CD4-positive, CD25-positive, alpha-beta regulatory T cell (primary cell): Measurements from ENCODE around the gene GALNT2. TPM values are rescaled to one million over a fixed set of nuclear protein-coding genes. Genes with fewer than 3 reads are reported as not detected.

Experiments
- ATAC-seq, 2 donors: fragments of 150-1000 bp; cut with Tn5 transposase; one replicate each; pipeline ENCODE4 v1.10.0; 2021; ENCODE audit warnings: low read depth in 2 of 2, moderate number of reproducible peaks in 2 of 2, moderate library complexity in 1 of 2
- DNase-seq, 3 donors: peaks; one replicate each; pipeline versions ENCODE4 v3.0.0 to v3.0.0-alpha.2; 2012 to 2022; ENCODE audit warnings: mixed read lengths in 1 of 3
- H3K27ac ChIP-seq: one replicate; pipeline ENCODE4 v1.7.0; 2013; ENCODE audit warnings: mild to moderate bottlenecking, low read length; ENCODE audit not compliant: insufficient read depth, poor library complexity, severe bottlenecking
- H3K27me3 ChIP-seq: one replicate; pipeline ENCODE4 v1.7.0; 2013; ENCODE audit warnings: low read length; ENCODE audit not compliant: control insufficient read depth, insufficient read depth
- H3K36me3 ChIP-seq: one replicate; pipeline ENCODE4 v1.7.0; 2013; ENCODE audit warnings: mild to moderate bottlenecking, low read length, moderate library complexity; ENCODE audit not compliant: control insufficient read depth, insufficient read depth
- H3K4me1 ChIP-seq: 2 replicates; pipeline ENCODE4 v1.7.0; 2013; ENCODE audit warnings: mild to moderate bottlenecking, low read length; ENCODE audit not compliant: insufficient read depth, control insufficient read depth, poor library complexity, severe bottlenecking
- H3K4me3 ChIP-seq: one replicate; pipeline ENCODE4 v1.7.0; 2013; ENCODE audit warnings: low read depth, mild to moderate bottlenecking, low read length, moderate library complexity
- H3K9me3 ChIP-seq, 2 experiments: 1 replicate in 1 of 2; 2 replicates in 1 of 2; pipeline ENCODE4 v1.7.0; 2013; ENCODE audit warnings: low read length in 2 of 2, mild to moderate bottlenecking in 1 of 2, moderate library complexity in 1 of 2; ENCODE audit not compliant: control insufficient read depth in 2 of 2
- H3K27ac Mint-ChIP-seq, 3 donors: one replicate each; pipeline ENCODE4 v1.8.0; 2020 to 2022; ENCODE audit warnings: mild to moderate bottlenecking in 3 of 3, mixed read lengths in 3 of 3, moderate library complexity in 2 of 3
- H3K27me3 Mint-ChIP-seq: one replicate; pipeline ENCODE4 v1.8.0; 2022; ENCODE audit warnings: mild to moderate bottlenecking, mixed read lengths
- H3K36me3 Mint-ChIP-seq: one replicate; pipeline ENCODE4 v1.8.0; 2020; ENCODE audit warnings: mixed read lengths
- H3K4me1 Mint-ChIP-seq, 4 donors: one replicate each; pipeline ENCODE4 v1.8.0; 2020 to 2022; ENCODE audit warnings: mixed read lengths in 4 of 4, mild to moderate bottlenecking in 1 of 4
- H3K4me3 Mint-ChIP-seq, 4 donors: one replicate each; pipeline ENCODE4 v1.8.0; 2020 to 2022; ENCODE audit warnings: mild to moderate bottlenecking in 4 of 4, mixed read lengths in 4 of 4, moderate library complexity in 3 of 4
- H3K9me3 Mint-ChIP-seq, 7 donors: one replicate each; pipeline ENCODE4 v1.8.0; 2020 to 2022; ENCODE audit warnings: mixed read lengths in 7 of 7, mild to moderate bottlenecking in 3 of 7, moderate library complexity in 2 of 7
- polyA plus RNA-seq, 4 donors: library from polyadenylated mRNA; unstranded; fragments of 300-500 nt; fragmentation: Illumina TruSeq; gene quantifications; one replicate each; pipeline ENCODE4 v1.2.3, GENCODE V29; 2021
- total RNA-seq: library from RNA; stranded (reverse); gene quantifications from one replicate; pipeline ENCODE4 v1.2.3, GENCODE V29; 2022

Gene GALNT2
- total and polyA plus RNA-seq, 5 donors from 2014 or later = 10.9 to 15.8 (median 13.1) TPM

- Histone ChIP-seq H3K36me3 (peaks cover 4% of the 10 kb centered on the region), H3K4me1 (peaks cover 9% of the 10 kb centered on the region), H3K9me3 (no peaks in the 10 kb centered on the region), H3K27ac (no peak overlapping the region), H3K4me3 (no peak overlapping the region), H3K27me3 (no peaks in the 10 kb centered on the region)
- no peak for DNase-seq
- no peak overlapping the region for H3K27ac Mint-ChIP-seq
- H3K27me3 Mint-ChIP-seq = no peaks in the 10 kb centered on the region
- no peaks in the 10 kb centered on the region for H3K9me3 Mint-ChIP-seq
- H3K4me1 Mint-ChIP-seq = peaks cover 17 to 57% (median 28%) of the 10 kb centered on the region in 4 donors
- peaks cover 22% of the 10 kb centered on the region for H3K36me3 Mint-ChIP-seq
- ATAC-seq = no peak
- H3K4me3 Mint-ChIP-seq = no peak overlapping the region
Measured at GRCh38 chr1:230110971-230111370, 43.9 kb downstream of the GALNT2 start.

DNA sequence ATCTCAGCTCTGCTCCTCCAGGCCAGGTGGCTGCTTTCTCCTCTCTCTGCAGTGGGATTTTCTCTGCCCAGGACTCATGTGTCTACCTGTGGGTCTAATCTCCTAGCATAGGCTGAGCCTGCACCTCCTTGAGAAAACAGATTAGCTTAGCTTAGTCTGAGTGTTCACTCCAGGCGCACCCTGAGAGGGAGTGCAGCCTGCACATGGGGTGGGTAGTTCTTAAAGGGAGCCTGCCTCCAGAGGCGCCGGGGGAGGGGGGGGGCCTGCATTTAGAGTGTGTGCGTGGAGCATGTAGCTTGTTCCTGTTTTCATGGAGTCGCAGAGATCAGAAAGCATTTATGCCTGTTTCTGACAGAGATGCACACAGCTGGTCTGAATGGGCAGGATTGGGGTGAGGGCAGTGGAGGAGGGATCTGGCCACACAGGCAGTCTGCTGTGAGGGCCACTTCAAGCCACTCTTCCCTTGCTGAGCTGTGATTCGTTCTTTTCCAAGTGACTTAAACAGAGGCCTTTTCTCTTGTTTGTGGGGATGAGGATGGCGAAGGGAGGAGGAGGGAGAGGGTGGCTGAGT is 45.2 kb downstream of the GALNT2 start:
- Histone ChIP-seq H3K4me1 (peaks cover 9% of the 10 kb centered on the region), H3K27ac (no peak overlapping the region), H3K9me3 (no peaks in the 10 kb centered on the region), H3K27me3 (no peaks in the 10 kb centered on the region), H3K4me3 (no peak overlapping the region), H3K36me3 (peaks cover 4% of the 10 kb centered on the region)
- ATAC-seq (no peak), DNase-seq (no peak)
- Mint-ChIP-seq H3K27me3 (no peaks in the 10 kb centered on the region), H3K4me3 (no peak overlapping the region), H3K4me1 (peaks cover 17 to 48% (median 26%) of the 10 kb centered on the region in 4 donors), H3K36me3 (peaks cover 25% of the 10 kb centered on the region), H3K27ac (peak overlapping the region in 2 of 3 donors; percentile 42 to 73), H3K9me3 (no peaks in the 10 kb centered on the region)

GRCh38 chr1:230112782-230113181 is 45.7 kb downstream of the GALNT2 start:
- ATAC-seq (no peak), DNase-seq (no peak)
- H3K4me1 Mint-ChIP-seq = peaks cover 17 to 44% (median 26%) of the 10 kb centered on the region in 4 donors
- no peak overlapping the region for H3K27ac ChIP-seq
- H3K36me3 ChIP-seq = peaks cover 4% of the 10 kb centered on the region
- no peak overlapping the region for H3K4me3 ChIP-seq
- no peaks in the 10 kb centered on the region for H3K9me3 ChIP-seq
- H3K36me3 Mint-ChIP-seq = peaks cover 28% of the 10 kb centered on the region
- peaks cover 9% of the 10 kb centered on the region for H3K4me1 ChIP-seq
- H3K27me3 Mint-ChIP-seq = no peaks in the 10 kb centered on the region
- H3K27me3 ChIP-seq = no peaks in the 10 kb centered on the region
- H3K9me3 Mint-ChIP-seq = no peaks in the 10 kb centered on the region
- H3K27ac Mint-ChIP-seq = peak overlapping the region in 1 of 3 donors; percentile 69
- H3K4me3 Mint-ChIP-seq = no peak overlapping the region

GRCh38 chr1:230113235-230113592 is 46.2 kb downstream of the GALNT2 start:
- H3K27ac ChIP-seq = no peak overlapping the region
- ATAC-seq (no peak), DNase-seq (no peak)
- H3K9me3 ChIP-seq = no peaks in the 10 kb centered on the region
- peaks cover 4% of the 10 kb centered on the region for H3K36me3 ChIP-seq
- H3K4me3 ChIP-seq = no peak overlapping the region
- Mint-ChIP-seq H3K4me3 (no peak overlapping the region), H3K27me3 (no peaks in the 10 kb centered on the region), H3K9me3 (no peaks in the 10 kb centered on the region), H3K36me3 (peaks cover 28% of the 10 kb centered on the region), H3K27ac (peak overlapping the region in 1 of 3 donors; percentile 69), H3K4me1 (peaks cover 17 to 42% (median 25%) of the 10 kb centered on the region in 4 donors)
- peaks cover 9% of the 10 kb centered on the region for H3K4me1 ChIP-seq
- no peaks in the 10 kb centered on the region for H3K27me3 ChIP-seq

GRCh38 chr1:230113593-230114236 is 46.7 kb downstream of the GALNT2 start:
- Mint-ChIP-seq H3K4me1 (peaks cover 17 to 38% (median 22%) of the 10 kb centered on the region in 4 donors), H3K36me3 (peaks cover 28% of the 10 kb centered on the region), H3K27me3 (no peaks in the 10 kb centered on the region), H3K4me3 (no peak overlapping the region), H3K27ac (peak overlapping the region in 1 of 3 donors; percentile 33), H3K9me3 (no peaks in the 10 kb centered on the region)
- Histone ChIP-seq H3K4me3 (no peak overlapping the region), H3K27ac (no peak overlapping the region), H3K27me3 (no peaks in the 10 kb centered on the region), H3K36me3 (peaks cover 4% of the 10 kb centered on the region), H3K4me1 (peaks cover 9% of the 10 kb centered on the region), H3K9me3 (no peaks in the 10 kb centered on the region)
- DNase-seq = no peak
- no peak for ATAC-seq

DNA sequence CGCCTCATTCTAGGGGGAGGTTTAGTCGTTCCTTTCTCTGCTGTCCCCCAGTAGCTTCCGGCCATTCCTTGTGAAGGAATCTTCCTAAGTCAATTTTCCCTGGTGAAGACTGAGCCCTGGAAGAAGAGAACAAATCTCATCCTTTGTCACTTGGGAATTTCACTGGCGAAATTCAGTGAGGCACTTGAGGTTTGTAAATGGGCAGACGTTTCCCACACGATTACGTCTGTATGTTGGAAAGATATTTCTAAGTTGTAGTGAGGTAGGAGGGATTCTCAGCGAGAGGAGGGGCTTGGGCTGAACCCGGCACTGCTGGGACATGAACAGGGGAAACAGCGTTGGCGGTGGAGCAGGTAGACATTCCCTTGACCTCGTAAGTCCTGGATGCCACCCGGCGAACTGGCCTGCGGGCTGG is 47.2 kb downstream of the GALNT2 start:
- Mint-ChIP-seq H3K4me1 (peaks cover 17 to 34% (median 20%) of the 10 kb centered on the region in 4 donors), H3K9me3 (no peaks in the 10 kb centered on the region), H3K27me3 (no peaks in the 10 kb centered on the region), H3K27ac (no peak overlapping the region), H3K4me3 (no peak overlapping the region), H3K36me3 (peaks cover 28% of the 10 kb centered on the region)
- Histone ChIP-seq H3K4me1 (peaks cover 9% of the 10 kb centered on the region), H3K27me3 (no peaks in the 10 kb centered on the region), H3K9me3 (no peaks in the 10 kb centered on the region), H3K4me3 (no peak overlapping the region), H3K27ac (no peak overlapping the region), H3K36me3 (peaks cover 4% of the 10 kb centered on the region)
- DNase-seq (no peak), ATAC-seq (no peak)

DNA sequence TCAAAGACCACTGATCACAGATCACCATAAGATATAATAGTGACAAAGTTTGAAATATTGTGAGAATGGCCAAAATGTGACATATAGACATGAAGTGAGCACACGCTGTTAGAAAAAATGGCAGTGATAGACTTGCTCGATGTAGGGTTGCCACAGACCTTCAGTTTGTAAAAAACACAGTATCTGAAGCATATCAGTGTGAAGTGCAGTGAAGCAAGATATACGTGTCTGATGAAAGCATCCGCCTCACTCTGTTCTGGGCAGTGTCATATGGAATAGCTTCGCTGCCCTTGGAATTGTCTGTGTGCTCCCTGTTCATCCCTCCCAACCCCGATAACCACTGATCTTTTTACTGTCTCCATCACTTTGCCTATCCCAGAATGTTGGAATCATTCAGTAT is 50.7 kb downstream of the GALNT2 start:
- Histone ChIP-seq H3K9me3 (no peaks in the 10 kb centered on the region), H3K4me3 (no peak overlapping the region), H3K4me1 (no peaks in the 10 kb centered on the region), H3K27me3 (no peaks in the 10 kb centered on the region), H3K36me3 (peaks cover 4% of the 10 kb centered on the region), H3K27ac (no peak overlapping the region)
- no peak overlapping the region for H3K4me3 Mint-ChIP-seq
- DNase-seq (no peak), ATAC-seq (no peak)
- no peak overlapping the region for H3K27ac Mint-ChIP-seq
- H3K27me3 Mint-ChIP-seq = no peaks in the 10 kb centered on the region
- peaks cover 39% of the 10 kb centered on the region for H3K36me3 Mint-ChIP-seq
- H3K4me1 Mint-ChIP-seq = peaks cover 0 to 27% (median 12%) of the 10 kb centered on the region in 4 donors
- H3K9me3 Mint-ChIP-seq = no peaks in the 10 kb centered on the region

GRCh38 chr1:230119340-230119739 is 52.3 kb downstream of the GALNT2 start:
- Histone ChIP-seq H3K27ac (no peak overlapping the region), H3K4me1 (peaks cover 3% of the 10 kb centered on the region), H3K9me3 (no peaks in the 10 kb centered on the region), H3K36me3 (no peaks in the 10 kb centered on the region), H3K27me3 (no peaks in the 10 kb centered on the region), H3K4me3 (no peak overlapping the region)
- no peak overlapping the region for H3K4me3 Mint-ChIP-seq
- peaks cover 25% of the 10 kb centered on the region for H3K36me3 Mint-ChIP-seq
- ATAC-seq (no peak), DNase-seq (no peak)
- no peaks in the 10 kb centered on the region for H3K9me3 Mint-ChIP-seq
- peak overlapping the region in 1 of 3 donors; percentile 66 for H3K27ac Mint-ChIP-seq
- peaks cover 15 to 36% (median 26%) of the 10 kb centered on the region in 4 donors for H3K4me1 Mint-ChIP-seq
- H3K27me3 Mint-ChIP-seq = no peaks in the 10 kb centered on the region
